HG03354 (cell line): Measurements from ENCODE around the gene ABTB2.
A peak's percentile ranks its signal among the peaks of the same experiment; 100 is the strongest.

Experiments
- ATAC-seq: cut with Tn5 transposase; IDR thresholded peaks from one replicate; pipeline ENCODE4 v1.9.1; 2021; ENCODE audit warnings: mild to moderate bottlenecking; ENCODE audit not compliant: unreplicated experiment, poor library complexity, severe bottlenecking

Gene ABTB2

DNA sequence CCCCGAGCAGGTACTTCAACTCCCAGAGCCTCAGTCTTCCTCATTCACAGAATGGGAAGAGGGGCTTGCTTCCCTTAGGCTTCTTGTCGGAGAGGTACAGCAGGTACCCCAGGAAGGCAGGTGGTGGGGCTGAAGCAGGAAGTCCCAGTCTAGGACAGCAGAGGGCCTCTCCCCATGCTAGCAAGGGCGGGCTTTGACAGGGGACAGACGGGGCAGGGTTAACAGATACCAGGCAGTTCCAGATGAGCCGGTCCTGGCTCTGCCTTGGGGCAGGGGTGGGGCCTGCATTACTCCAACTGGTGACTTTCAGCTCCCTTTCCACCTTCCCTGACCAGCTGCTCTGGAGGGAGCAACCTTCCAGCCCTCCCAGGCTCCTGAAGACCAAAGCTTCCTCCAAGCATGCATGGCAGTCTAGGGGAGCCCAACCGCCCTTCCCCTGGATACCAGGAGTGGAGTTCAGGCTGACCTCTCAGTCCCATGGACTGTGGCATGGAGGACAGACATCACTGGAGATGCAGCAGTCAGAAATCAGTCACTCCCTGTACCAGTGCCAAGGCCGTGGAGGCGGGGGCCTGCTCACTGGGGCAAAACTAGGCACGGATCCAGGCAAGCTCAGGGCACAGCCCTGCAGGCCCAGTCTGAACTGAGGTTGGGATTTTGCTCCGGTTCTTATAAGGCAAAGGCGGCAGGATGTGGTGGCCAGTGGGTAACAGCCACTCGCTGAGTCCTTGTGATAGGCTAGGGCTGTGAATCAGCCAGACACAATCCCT is 191.8 kb downstream of the ABTB2 start:
- ATAC-seq: no peak

DNA sequence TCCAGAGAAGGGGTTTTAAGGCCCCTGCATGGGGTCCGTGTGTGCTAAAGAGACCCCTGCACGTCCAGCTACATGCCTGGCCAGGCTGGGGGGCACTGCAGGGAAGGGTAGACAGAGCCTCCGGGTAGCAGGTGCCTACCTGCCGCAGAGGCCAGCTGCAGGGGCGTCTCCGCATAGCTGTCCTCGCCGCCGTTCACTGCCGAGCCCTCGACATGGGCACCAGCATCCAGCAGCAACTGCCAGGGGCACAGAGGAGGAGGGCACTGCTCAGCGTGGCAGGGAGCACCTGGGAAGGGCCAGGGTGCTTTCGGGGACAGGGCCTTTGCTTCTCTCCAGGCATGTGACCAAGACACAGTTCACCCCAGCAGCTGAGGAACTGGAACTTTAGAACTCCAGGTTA is 192.7 kb downstream of the ABTB2 start:
- no peak for ATAC-seq

DNA sequence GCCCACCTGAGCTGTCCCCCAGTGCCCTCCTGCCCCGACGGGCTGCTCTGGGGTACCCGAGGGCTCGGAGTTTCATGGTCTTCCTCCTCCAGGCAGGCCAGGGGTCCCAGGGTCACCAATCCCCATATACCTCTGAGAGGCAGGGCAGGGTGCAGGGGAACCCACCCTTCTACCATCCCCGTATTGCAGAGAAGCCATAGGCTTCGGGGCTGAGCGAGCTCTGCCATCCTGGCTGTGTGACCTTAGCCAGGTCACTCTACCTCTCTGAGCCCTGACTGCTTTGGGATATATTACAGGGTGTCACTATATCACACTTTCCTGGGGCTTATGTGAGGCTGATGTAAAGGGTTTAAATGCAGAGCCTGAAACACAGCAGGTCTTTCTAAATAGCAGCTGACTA is 195.0 kb downstream of the ABTB2 start:
- ATAC-seq: no peak

DNA sequence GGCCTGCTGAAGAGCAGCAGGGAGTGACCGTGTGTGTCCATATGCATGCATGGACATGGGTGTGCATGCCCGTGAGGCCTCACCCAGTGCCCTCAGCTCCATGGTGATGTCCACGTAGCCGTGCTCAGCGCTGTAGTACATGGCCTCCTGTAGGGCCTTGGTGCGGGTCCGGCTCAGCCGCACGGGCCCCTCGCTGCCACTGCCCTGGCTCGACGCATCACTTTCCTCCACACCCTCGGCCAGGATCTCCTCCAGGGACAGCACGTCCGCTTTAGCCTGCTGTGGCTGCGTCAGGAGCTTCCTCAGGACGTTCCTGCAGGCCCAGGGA is 195.4 kb downstream of the ABTB2 start:
- no peak for ATAC-seq

DNA sequence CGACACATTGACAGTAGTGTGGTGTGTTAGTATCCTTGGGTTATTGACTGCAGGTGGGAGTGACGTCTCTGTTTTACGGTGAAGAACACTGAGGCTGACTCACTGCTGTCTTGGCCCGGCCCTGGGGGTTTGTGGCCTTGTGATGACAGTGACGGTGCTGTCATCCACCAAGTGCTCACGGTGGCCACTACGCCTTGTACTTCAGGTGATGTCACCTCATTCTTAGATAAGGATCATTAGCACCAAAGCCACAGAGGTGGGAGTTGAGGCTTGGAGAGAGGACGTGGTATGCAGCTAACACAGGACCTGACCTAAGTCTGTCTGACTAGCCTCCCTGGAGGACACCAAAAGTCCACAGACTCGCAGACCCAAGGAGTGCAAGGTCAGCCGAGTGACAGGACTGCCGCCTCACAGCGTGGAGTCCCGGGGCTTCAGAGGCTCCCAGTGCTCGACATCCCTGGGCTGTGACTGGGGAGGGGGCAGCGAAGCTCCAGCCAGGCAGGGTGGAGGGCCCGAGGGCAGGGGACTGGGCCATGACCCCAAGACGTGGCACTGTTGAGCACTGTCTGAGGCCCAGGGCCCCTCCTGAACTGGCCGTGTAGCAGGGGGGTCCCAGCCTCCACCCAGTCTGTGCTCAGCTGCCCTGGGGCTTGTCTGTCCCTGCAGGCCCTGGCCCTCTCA is 195.9 kb downstream of the ABTB2 start:
- ATAC-seq: no peak

DNA sequence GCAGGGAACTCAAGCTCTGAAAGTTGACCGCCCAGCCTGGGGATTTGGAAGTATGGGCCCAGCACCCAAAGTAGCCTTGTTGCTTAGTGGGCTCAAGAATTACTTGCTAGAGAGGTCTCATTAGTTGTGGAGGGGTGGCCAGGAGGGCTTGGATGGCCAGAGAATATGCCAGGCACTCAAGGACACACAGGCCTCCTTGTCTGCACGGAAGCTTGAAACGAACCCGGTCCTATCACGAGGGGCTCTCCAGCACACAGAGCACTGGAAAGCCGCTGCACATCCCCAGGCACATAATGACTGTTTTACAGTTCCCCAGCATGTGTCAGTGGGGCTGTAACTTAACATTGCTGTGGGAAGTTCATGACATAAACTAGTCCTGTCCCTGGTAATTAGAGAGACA is 196.4 kb downstream of the ABTB2 start:
- no peak for ATAC-seq

DNA sequence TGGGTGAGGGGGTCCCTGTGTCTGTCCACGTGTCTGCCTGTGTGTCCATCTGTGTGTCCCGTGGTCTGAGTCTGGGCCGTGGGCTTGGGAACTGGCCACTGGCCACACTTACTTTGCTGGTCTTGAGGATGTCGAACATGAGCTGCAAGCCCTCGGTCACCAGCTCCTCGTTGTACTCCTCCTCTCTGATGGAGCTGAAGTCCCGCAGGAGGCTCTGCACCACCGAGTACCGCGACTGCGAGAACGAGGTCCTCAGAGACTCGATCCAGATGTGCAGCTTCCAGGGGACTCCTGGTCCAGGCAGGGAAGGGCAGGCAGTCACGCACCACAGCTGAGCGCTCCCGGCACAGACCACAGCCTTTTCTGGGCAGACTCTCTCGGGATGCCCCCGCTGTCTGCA is 197.0 kb downstream of the ABTB2 start:
- ATAC-seq: no peak

DNA sequence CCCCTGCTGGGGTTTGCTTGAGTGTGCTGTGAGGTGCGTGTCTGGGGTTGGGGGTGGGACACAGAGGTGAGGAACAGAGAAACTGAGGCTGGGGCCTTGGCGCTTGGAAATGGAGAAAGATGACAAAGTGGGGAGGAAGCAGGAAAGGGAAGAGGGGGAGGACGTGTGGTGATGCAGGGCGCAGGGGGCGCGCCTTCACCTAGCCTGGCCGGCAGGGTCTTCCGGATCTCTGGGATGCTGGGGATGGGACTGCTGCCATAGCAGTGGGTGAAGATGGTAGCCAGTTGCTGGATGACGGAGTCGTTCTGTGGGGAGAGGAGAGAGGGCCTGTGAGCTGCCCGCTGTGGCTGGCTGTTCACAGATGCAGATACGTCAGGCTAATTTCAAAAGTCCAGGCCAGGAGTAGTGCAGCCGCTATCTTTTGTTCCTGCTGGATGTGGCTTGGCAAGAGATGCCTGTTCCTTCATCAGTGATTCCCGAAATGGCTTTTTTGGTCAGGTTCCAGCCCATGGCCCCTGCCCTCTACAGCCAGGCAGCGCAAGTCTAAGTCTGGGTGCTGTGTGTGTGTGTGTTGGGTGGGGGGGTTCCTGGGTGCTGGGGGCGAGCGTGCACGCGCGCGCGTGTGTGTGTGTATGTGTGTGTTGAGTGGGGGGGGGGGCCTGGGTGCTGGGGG is 197.6 kb downstream of the ABTB2 start:
- ATAC-seq: no peak

DNA sequence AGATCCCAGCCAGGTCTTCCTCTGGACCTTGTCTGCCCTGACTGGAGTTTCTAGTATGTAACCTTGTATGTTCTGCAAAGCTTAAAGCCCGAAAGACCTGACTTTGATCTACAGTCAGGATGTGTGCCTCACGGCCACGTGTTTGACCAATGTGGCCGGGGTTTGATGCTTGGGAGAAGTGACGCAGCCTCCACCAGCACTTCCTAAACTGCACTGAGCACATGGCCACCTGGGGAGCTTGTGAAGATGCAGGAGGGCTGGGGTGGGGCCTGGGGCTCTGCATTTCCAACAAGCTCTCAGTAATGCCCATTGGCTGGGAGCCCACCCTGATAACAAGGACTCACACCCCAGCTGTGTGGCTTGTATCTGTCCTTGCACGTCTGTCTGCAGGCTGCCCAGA is 199.1 kb downstream of the ABTB2 start:
- no peak for ATAC-seq

DNA sequence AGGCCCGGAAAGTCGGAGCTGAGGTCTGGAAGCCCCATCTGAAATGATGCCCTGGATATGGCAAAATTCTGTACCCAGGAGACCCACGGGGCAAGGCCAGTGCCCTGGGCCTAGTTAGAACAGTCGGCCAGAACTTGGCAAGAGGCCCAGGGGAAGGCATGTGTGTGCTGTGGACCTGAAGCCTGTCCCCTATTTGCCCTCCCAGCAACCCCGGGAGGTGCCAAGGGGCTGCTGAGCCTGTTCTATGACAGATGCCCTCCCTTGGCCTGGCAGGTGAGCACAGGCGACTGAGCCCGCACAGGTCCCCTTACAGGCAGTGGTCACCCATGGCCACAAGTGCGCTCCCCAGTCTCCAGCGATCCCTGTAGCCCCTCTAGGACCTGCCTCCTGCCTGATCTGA is 200.6 kb downstream of the ABTB2 start:
- ATAC-seq: no peak

DNA sequence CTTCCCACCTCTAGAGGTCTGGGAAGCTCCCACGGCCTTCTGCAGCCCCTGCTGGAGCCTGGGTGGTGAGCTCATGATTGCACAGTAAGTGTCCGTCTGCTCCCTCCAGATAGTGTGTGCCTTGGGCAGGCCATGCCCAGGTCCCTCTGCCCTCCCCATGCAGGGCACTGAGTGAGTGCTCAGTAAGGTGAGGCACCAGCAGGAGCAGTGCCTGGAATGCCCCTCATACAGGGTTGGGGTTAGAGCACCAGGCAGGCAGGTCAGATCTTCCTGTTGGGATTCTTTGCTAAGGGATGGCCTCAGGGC is 202.1 kb downstream of the ABTB2 start:
- ATAC-seq: no peak

DNA sequence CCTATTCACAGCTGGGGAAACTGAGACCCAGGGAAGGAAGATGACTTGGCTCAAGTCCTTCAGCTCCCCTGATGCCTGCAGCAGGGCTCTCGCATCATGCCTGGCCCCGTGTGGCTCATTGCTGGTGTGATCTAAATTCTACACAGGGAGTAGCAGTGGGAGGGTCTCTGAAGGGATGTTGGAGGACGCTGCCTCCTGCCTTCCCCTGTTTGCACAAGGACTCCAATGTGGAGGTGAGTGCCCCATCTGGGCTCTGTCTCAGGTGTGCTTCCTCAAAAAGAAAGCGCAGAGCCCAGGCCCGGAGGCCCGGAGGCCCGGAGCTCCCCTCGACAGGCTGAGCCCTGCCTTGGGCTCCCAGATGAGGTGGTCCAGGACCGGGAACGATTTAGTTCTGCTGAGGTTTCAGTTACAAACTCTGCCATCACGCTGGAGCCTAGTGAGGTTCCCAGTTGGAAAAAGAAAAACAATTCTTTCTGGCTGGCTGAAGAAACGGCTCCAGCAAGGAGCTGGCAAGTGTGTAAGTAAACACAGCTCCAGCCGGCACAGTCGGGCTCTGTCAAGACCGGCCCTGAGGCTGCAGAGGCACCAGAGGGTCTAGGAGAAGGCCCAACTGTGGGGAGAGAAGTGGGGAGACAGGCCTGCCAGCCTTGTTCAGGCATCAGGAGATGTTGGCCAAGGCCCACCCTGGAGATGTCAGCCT is 202.6 kb downstream of the ABTB2 start:
- no peak for ATAC-seq

DNA sequence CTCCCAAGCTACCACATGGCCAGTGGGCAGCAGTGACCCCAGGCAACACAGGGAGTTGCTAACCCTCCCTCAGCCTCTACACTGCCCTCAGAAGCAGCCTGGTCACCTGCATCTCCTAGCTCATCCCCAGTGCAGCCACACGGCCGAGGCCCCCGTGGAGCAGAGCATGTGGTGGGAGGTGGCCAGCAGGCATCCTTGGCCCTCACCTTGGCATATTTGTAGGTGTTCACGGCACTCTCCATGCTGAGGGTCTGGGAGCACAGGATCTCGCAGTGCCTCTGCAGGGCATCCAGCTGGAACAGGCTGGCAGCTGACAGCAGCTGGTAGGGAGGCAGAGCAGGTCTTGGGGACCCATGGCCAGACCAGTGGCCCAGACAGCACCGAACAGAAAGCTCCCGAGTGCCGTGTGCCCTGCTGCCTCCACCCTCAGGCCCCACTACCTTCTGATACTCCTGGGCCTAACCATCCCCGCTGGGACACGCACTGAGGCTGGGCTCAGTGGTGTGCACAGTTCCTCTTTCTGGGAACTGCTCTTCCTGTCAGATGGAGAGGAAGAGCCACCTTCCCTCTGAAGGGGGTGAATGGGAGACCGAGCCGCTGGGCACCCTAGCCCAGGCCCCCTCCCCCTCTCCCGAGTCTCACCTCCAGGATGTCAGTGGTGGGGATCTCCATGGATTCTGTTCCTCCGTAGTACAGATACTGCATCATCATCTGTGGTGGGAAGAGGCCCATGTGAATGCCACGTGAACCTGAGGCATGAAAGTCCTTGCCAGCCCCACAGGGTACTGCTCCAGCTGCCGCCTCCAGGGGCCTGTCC is 203.5 kb downstream of the ABTB2 start:
- peak; percentile 61 for ATAC-seq

DNA sequence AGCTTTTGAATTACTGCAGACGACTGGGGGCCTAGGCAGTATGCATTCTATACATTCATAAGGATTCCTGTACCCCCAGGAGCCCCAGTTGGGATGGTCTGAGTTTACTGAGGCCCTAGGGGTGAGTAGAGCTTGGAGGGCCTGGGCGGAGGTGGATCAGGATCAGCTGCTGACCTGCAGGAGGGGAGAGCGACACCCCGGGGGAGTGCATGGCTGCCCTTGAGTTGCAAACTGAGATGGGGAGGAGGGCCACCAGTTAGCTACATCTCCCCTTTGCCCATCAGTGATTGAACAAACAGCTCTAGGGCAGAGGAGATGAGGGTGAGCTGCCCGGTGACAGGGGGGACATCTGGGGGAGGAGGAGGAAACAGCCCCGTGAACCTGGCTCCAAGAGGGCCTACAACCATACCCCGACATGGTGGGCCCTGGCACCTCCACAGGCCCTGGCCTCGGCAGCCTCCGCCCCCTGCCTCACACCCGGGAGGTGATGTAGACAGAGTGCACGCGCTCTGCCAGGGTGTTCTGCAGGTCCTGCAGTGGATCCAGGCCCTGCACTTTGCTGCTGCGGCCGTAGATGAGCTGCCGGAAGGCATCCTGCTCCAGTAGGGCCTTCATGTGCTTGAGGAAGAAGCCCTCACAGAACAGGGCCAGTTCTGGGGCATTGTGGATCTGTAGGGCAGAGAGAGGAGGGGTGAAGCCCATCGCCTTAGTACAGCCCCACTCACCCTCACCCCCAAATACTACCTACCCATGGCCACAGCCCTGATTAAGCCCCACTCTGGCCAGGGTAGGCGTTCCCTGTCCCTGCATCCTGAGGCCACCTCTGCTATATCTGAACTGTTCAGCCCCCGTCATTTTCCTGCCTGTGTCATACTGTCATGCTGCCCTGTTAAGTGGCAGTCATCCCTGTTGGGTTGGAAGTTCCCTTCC is 205.6 kb downstream of the ABTB2 start:
- no peak for ATAC-seq

DNA sequence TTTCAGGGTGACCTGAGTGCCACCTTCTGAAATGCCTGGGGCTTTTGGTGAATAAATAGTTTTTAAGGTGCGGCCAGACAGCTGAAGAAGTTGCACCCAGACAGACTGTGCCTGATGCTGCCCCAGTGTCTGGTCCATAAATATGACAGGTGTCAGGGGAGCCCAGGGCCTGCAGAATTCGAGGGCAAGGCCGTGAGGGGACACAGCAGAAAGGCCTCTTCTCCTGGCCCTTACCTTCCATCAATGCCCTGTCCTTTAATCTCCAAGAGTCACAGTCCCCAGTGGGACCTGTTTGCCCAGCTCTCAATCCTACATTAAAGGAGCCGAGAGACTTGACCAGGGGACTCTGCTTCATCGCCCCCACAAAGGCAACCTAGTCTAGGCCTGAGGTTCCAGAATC is 206.6 kb downstream of the ABTB2 start:
- no peak for ATAC-seq

DNA sequence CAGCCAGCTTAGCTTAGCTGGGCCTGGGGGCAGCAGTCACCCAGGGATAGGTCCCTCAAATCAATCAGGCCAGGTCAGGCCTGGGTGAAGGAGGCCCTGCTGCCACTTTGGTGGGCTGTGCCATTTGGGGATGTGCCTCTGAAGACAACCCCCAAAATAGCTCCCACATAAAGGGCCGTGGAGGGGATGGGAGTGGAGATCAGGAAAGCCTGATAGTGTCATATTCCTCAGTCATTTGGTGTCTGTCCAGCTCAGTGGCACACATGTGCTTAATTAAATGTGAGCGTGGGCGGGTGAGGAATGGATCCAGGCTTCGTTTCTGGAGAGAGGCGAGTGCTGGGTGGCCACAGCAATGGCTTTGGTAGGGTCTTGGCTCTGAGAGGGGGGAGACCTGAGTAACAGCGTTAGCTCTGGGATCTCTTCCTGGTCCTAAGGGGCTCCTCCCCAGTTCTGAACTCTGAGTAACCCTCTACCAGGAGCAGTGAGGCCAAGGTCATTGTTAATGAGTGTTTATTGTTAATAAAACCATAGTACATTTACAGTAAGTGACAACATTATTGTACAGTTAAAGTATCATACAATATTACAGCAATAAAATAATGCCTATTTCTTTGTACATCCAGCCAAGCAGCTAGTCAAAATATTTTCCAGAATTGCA is 207.2 kb downstream of the ABTB2 start:
- ATAC-seq: no peak

DNA sequence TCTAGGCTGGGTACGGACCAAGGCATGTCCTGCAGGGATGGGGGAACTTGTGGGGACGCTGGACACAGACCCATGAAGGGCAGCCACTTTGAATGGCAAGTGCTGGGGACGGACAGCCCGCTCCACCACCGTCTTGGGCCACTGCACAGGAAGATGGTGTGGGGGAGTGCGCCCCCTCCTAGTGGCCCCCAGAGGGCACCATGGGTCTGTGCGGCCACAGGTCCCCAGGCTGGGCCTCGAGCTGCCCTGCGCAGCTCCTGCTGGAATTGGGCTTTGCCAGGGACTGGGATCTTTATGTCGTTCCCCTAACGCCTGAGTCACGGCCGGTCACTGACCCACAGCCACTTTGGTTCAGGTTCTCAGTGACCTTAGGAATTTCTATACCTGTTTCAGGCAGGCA is 208.0 kb downstream of the ABTB2 start:
- ATAC-seq: no peak

DNA sequence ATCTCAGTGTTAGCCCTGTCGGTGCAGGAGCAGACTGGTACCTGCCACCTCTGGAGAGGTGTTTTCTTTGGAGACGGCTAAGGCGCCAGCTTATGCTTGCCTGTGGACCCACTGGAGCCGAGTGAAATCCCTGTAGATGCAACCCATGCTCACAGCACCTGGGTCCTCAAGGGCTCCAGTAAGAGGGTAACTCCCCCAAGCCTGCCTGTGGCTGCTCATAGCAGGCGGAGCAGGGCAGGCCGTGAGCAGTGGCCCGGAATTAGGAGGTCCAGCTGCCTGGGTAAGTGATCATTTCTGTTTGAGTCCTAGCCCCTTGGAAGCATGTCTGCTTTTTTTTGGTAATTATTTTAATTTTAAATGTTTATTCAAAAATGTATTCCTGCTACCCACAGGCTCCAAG is 208.5 kb downstream of the ABTB2 start:
- no peak for ATAC-seq
